ENCODE measurements around the gene DYNC1I1.

GRCh38 chr7:95723583-95724180, 48.7 kb upstream of the DYNC1I1 start:
- TF ChIP-seq CTCF (IDR thresholded peaks at IDR 0.05 in 4 of 5, conservative IDR thresholded peaks at IDR 0.05 in 1 of 5): peak in 2 of 5 experiments; percentile 25 to 32
- no peak for TF ChIP-seq POLR2A (IDR thresholded peaks at IDR 0.05)

All from gastrocnemius medialis (tissue), 4 donors.